Endothelial cell of umbilical vein (primary cell): ENCODE results near the gene IFNA7.

Experiments used
- EZH2 ChIP-seq: IDR thresholded peaks from 2 replicates; pipeline ENCODE4 v1.6.1; 2012; ENCODE audit warnings: borderline replicate concordance, low read depth, mild to moderate bottlenecking, moderate library complexity, low read length, inconsistent platforms; ENCODE audit not compliant: severe bottlenecking
- FOS ChIP-seq: IDR thresholded peaks from 2 replicates; pipeline ENCODE4 v1.6.1; 2011; ENCODE audit warnings: mild to moderate bottlenecking, low read length, moderate library complexity, borderline replicate concordance; ENCODE audit not compliant: insufficient read depth
- GATA2 ChIP-seq: IDR thresholded peaks from 2 replicates; pipeline ENCODE4 v1.7.0; 2011; ENCODE audit warnings: low read depth, mild to moderate bottlenecking, moderate library complexity, mixed read lengths, low read length; ENCODE audit not compliant: insufficient read length, insufficient read depth
- JUN ChIP-seq: IDR thresholded peaks from 2 replicates; pipeline ENCODE4 v1.6.1; 2011; ENCODE audit warnings: borderline replicate concordance, low read depth; ENCODE audit not compliant: insufficient read length, insufficient read depth
- MYC ChIP-seq: IDR thresholded peaks from one replicate; pipeline ENCODE4 v1.6.1; 2011; ENCODE audit warnings: mild to moderate bottlenecking, low read depth, low read length
- POLR2A ChIP-seq: IDR thresholded peaks from 2 replicates; pipeline ENCODE4 v1.6.1; 2012; ENCODE audit warnings: low read depth, mild to moderate bottlenecking, control low read depth, low read length
- POLR2AphosphoS5 ChIP-seq: IDR thresholded peaks from 2 replicates; pipeline ENCODE4 v1.6.1; 2012; ENCODE audit warnings: low read depth, mild to moderate bottlenecking, control low read depth, low read length, moderate library complexity; ENCODE audit not compliant: insufficient read depth
- TF ChIP-seq, protein P1 (sequence below), 2 donors: IDR thresholded peaks; 1 replicate in 1 of 2; 2 replicates in 1 of 2; pipeline ENCODE4 v1.5.1; 2011; ENCODE audit warnings: low read length in 2 of 2, mild to moderate bottlenecking in 2 of 2, moderate library complexity in 2 of 2, control low read depth in 1 of 2, inconsistent platforms in 1 of 2, low read depth in 1 of 2; ENCODE audit not compliant: insufficient read depth in 1 of 2; ENCODE audit errors: extremely low read depth in 1 of 2
- TF ChIP-seq, protein P2 (sequence below): IDR thresholded peaks from 2 replicates; pipeline ENCODE4 v1.6.1; 2011; ENCODE audit not compliant: insufficient read depth, insufficient read length

DNA sequence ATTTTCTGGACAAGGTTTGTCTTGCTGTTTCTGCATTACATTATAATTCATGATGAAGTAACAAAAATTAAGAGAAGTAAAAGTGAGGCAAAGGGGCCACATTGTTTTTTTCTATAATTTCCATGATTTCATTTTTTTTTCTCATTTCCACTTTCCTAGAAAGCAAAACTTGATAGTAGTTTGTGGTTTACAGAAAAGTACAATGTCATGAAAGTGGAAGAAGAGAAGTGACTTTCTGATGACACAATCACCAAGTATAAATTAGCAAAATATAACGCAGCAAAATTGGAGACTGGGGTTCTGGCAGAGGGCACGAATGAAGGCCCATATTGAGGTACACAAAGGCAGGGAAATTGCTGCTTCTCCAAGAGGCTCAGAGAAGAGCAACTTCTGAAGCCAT is 42.8 kb upstream of the IFNA7 start:
- TF ChIP-seq, protein P1, sequence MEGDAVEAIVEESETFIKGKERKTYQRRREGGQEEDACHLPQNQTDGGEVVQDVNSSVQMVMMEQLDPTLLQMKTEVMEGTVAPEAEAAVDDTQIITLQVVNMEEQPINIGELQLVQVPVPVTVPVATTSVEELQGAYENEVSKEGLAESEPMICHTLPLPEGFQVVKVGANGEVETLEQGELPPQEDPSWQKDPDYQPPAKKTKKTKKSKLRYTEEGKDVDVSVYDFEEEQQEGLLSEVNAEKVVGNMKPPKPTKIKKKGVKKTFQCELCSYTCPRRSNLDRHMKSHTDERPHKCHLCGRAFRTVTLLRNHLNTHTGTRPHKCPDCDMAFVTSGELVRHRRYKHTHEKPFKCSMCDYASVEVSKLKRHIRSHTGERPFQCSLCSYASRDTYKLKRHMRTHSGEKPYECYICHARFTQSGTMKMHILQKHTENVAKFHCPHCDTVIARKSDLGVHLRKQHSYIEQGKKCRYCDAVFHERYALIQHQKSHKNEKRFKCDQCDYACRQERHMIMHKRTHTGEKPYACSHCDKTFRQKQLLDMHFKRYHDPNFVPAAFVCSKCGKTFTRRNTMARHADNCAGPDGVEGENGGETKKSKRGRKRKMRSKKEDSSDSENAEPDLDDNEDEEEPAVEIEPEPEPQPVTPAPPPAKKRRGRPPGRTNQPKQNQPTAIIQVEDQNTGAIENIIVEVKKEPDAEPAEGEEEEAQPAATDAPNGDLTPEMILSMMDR (IDR thresholded peaks at IDR 0.05; ENCODE audit: extremely low read depth in 1 of 2, insufficient read depth in 1 of 2, low read depth in 1 of 2, low read length in 2 of 2): no peak
- TF ChIP-seq POLR2A (no peak), POLR2AphosphoS5 (no peak), JUN (no peak), GATA2 (no peak), FOS (no peak), EZH2 (no peak), MYC (no peak)
- TF ChIP-seq, protein P2, sequence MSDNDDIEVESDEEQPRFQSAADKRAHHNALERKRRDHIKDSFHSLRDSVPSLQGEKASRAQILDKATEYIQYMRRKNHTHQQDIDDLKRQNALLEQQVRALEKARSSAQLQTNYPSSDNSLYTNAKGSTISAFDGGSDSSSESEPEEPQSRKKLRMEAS: no peak
